Stomach (tissue), 9 donors: ENCODE measurements around the gene TSHZ2. TPM values are rescaled to one million over a fixed set of nuclear protein-coding genes. Genes with fewer than 3 reads are reported as not detected.

Experiments
- DNase-seq, 2 donors: peaks; one replicate each; pipeline versions ENCODE4 v3.0.0 to v3.0.0-alpha.2; 2013 to 2019
- H3K27ac ChIP-seq, 5 donors: fragments of 200-600 bp in 4 of 5; sonication (generic) in 4 of 5; one replicate each; pipeline ENCODE4 v1.5.1; 2013 to 2019; ENCODE audit warnings: mild to moderate bottlenecking in 1 of 5, moderate library complexity in 1 of 5
- H3K27me3 ChIP-seq, 3 donors: fragments of 200-600 bp; sonication (generic); one replicate each; pipeline ENCODE4 v1.5.1; 2017 to 2019; ENCODE audit warnings: mixed run types in 1 of 3
- H3K36me3 ChIP-seq, 4 donors: fragments of 200-600 bp; sonication (generic); 1 replicate in 3 of 4; 2 replicates in 1 of 4; pipeline ENCODE4 v1.5.1; 2016 to 2019
- H3K4me1 ChIP-seq, 4 donors: fragments of 200-600 bp; sonication (generic); one replicate each; pipeline ENCODE4 v1.5.1; 2016 to 2019
- H3K4me3 ChIP-seq, 4 donors: fragments of 200-600 bp; sonication (generic) in 3 of 4; one replicate each; pipeline ENCODE4 v1.5.1; 2016 to 2019; ENCODE audit warnings: mild to moderate bottlenecking in 1 of 4
- H3K9me3 ChIP-seq, 4 donors: fragments of 200-600 bp; sonication (generic); one replicate each; pipeline ENCODE4 v1.5.1; 2016 to 2019
- EP300 ChIP-seq: sonication (generic); formaldehyde crosslinking; IDR thresholded peaks from one replicate; pipeline ENCODE4 v1.6.1; 2017; ENCODE audit warnings: antibody characterized with exemption
- POLR2A ChIP-seq, 4 donors: fragments of 450-650 bp; IDR thresholded peaks; one replicate each; pipeline ENCODE4 v1.6.1; 2016; ENCODE audit warnings: antibody characterized with exemption in 4 of 4, control low read depth in 2 of 4, mild to moderate bottlenecking in 1 of 4, moderate library complexity in 1 of 4
- POLR2AphosphoS5 ChIP-seq, 3 donors: sonication (generic); formaldehyde crosslinking; IDR thresholded peaks; one replicate each; pipeline ENCODE4 v1.6.1; 2016; ENCODE audit warnings: antibody characterized with exemption in 3 of 3
- WGBS, 5 donors: extraction: QIAGEN DNeasy Blood & Tissue Kit in 3 of 5; methylation state at CpG; one replicate each; pipeline versions ENCODE4 v1.1.5 to v1.1.7; 2013 to 2018; 5-methylcytosine and 5-hydroxymethylcytosine counted together
- intact Hi-C: fragments of 100-400 bp; cut with DNase I; formaldehyde crosslinking; loops from one replicate; pipeline ENCODE4 v1.15.1; 2023; ENCODE audit warnings: low total_unique reads
- polyA plus RNA-seq, 3 donors: library from polyadenylated mRNA; stranded (reverse); fragments of 200-250 nt; gene quantifications; one replicate each; pipeline ENCODE4 v1.2.3, GENCODE V29; 2013
- total RNA-seq, 5 donors: library from RNA; depleted of rRNA; stranded (reverse); fragments of >200 nt; gene quantifications; one replicate each; pipeline versions ENCODE4 v1.1.0 to v1.2.3, GENCODE V29; 2014 to 2016
- TF ChIP-seq, protein P1 (sequence below), 7 experiments: fragments of 450-650 bp in 4 of 7; fragments of 200-600 bp in 3 of 7; sonication (generic) in 3 of 7; IDR thresholded peaks; one replicate each; pipeline ENCODE4 v1.5.1; 2016 to 2019; ENCODE audit warnings: antibody characterized with exemption in 7 of 7, control low read depth in 2 of 7, mild to moderate bottlenecking in 1 of 7
- donor health status: healthy with polysubstance abuse.
- donor health status: Bipolar disorder and iron deficiency.
- donor health status: healthy.

Gene TSHZ2
- total and polyA plus RNA-seq, 8 donors, result 2.9 to 20.5 (median 5.8) TPM

DNA sequence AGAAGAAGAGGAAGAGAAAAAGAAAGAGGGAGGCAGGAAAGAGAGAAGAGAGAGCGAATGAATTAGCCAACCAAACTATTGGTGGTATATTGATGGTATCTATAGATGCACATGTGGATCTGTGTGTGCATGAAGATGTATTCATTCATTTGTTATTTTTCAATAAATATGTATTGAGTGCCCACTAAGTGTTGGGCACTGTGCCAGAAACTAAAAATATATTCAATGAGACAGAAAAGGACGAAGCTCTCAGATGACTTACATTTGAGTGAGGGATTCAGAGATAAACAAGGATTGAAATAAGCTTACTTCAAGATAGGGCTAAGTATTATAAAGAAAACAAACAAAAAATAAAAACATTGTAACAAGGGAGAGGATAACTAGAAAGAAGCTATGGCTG lies 154.9 kb downstream of the TSHZ2 start:
- 80 to 88% (median 85%) methylated on average over 2 of the region's 2 CpGs for WGBS, 5 donors
- no peak for TF ChIP-seq POLR2AphosphoS5 (IDR thresholded peaks at IDR 0.05)
- no peak for TF ChIP-seq POLR2A (IDR thresholded peaks at IDR 0.05)
- TF ChIP-seq, protein P1, sequence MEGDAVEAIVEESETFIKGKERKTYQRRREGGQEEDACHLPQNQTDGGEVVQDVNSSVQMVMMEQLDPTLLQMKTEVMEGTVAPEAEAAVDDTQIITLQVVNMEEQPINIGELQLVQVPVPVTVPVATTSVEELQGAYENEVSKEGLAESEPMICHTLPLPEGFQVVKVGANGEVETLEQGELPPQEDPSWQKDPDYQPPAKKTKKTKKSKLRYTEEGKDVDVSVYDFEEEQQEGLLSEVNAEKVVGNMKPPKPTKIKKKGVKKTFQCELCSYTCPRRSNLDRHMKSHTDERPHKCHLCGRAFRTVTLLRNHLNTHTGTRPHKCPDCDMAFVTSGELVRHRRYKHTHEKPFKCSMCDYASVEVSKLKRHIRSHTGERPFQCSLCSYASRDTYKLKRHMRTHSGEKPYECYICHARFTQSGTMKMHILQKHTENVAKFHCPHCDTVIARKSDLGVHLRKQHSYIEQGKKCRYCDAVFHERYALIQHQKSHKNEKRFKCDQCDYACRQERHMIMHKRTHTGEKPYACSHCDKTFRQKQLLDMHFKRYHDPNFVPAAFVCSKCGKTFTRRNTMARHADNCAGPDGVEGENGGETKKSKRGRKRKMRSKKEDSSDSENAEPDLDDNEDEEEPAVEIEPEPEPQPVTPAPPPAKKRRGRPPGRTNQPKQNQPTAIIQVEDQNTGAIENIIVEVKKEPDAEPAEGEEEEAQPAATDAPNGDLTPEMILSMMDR (IDR thresholded peaks at IDR 0.05), result no peak
- no peak for TF ChIP-seq EP300
- DNase-seq, result no peak
- Histone ChIP-seq H3K27ac (no peak overlapping the region), H3K4me3 (no peak overlapping the region), H3K4me1 (no peaks in the 10 kb centered on the region), H3K36me3 (no peaks in the 10 kb centered on the region), H3K9me3 (no peaks in the 10 kb centered on the region), H3K27me3 (no peaks in the 10 kb centered on the region)
- intact Hi-C loops, result no loop called here

DNA sequence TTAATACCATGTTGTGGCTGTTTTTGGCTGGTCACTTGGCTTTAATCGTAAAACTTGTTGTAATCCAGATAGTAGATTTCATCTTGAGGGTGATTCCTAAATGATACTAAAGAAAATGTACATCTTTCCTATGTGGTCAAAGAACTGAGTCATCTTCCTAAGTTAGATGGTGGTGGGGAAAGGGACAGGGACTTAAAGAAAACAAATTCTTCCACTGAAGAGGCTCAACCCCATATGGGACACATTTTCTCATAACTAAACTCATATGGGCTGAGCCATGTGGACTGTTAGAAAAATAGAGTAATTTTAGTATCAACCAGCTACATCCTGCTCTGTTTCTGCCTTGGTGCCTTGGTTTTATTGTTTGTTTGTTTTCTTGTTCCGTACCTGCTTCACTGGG lies 155.8 kb downstream of the TSHZ2 start:
- H3K4me1 ChIP-seq, result no peaks in the 10 kb centered on the region
- no peak overlapping the region for H3K4me3 ChIP-seq
- H3K9me3 ChIP-seq, result no peaks in the 10 kb centered on the region
- DNase-seq, result no peak
- H3K27ac ChIP-seq, result no peak overlapping the region
- no peaks in the 10 kb centered on the region for H3K36me3 ChIP-seq
- H3K27me3 ChIP-seq, result no peaks in the 10 kb centered on the region
- intact Hi-C loops, result no loop called here
- TF ChIP-seq POLR2AphosphoS5 (IDR thresholded peaks at IDR 0.05), result no peak
- TF ChIP-seq, protein P1 (IDR thresholded peaks at IDR 0.05), result no peak
- no peak for TF ChIP-seq POLR2A (IDR thresholded peaks at IDR 0.05)
- TF ChIP-seq EP300, result no peak
- 73 to 88% (median 76%) methylated on average over 2 of the region's 2 CpGs for WGBS, 5 donors

DNA sequence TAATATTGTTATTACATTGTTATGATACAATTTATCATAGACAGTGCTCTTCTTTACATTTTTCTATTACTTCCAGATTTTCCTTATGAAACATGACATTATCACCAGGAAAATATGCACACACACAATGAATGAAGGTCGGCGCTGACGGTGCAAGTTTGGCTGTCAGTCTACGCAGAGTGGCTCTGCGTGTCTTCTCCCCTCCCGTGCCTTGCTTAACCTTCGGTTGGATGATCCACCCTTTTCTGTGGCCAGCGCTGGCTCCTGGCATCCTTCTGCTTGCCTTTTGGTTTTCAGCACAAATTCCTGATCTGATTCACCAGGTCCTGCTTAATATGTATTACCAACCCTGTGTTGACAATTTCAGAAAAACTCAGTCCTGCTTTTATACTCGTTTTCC lies 157.4 kb downstream of the TSHZ2 start:
- Histone ChIP-seq H3K4me3 (no peak overlapping the region), H3K27ac (no peak overlapping the region), H3K4me1 (no peaks in the 10 kb centered on the region), H3K9me3 (no peaks in the 10 kb centered on the region), H3K36me3 (no peaks in the 10 kb centered on the region), H3K27me3 (no peaks in the 10 kb centered on the region)
- intact Hi-C loops, result no loop called here
- TF ChIP-seq, protein P1 (IDR thresholded peaks at IDR 0.05), result no peak
- TF ChIP-seq POLR2A (IDR thresholded peaks at IDR 0.05) (no peak), POLR2AphosphoS5 (IDR thresholded peaks at IDR 0.05) (no peak), EP300 (no peak)
- DNase-seq, result no peak
- WGBS, 5 donors, result 90 to 94% (median 91%) methylated on average over 9 of the region's 9 CpGs

DNA sequence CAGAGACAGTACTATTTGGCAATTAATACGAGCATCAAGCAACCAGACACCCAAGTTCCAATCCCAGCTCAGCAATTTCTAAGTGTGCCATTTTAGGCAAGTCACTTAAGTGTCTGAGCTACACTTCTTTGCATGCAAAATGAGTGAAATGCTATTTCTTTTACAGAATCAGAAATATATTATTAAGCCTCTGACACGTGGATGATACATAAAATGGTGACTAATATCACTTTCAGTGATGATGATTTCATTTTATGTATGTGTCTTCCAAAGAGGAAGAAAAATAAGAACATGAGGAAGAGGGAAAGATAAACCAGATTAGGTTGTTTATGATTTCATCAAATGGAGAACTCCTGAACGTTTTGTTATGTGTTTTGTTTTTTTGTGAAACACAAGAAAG lies 158.6 kb downstream of the TSHZ2 start:
- no peak for DNase-seq
- H3K4me1 ChIP-seq, result no peaks in the 10 kb centered on the region
- H3K9me3 ChIP-seq, result no peaks in the 10 kb centered on the region
- H3K4me3 ChIP-seq, result no peak overlapping the region
- TF ChIP-seq EP300, result no peak
- TF ChIP-seq, protein P1 (IDR thresholded peaks at IDR 0.05), result no peak
- no peak for TF ChIP-seq POLR2A (IDR thresholded peaks at IDR 0.05)
- no peak for TF ChIP-seq POLR2AphosphoS5 (IDR thresholded peaks at IDR 0.05)
- no peaks in the 10 kb centered on the region for H3K36me3 ChIP-seq
- no peaks in the 10 kb centered on the region for H3K27me3 ChIP-seq
- no peak overlapping the region for H3K27ac ChIP-seq
- intact Hi-C loops, result no loop called here
- 44 to 51% (median 47%) methylated on average over 3 of the region's 3 CpGs for WGBS, 5 donors
